ENCODE results near the gene FOXK2.

The FOXK2 gene

GRCh38 chr17:82623707-82624106 lies 104.2 kb downstream of the FOXK2 start:
- TF ChIP-seq CTCF (IDR thresholded peaks at IDR 0.05), result no peak
- no peak overlapping the region for H3K4me3 ChIP-seq
- no peak overlapping the region for H3K27ac ChIP-seq
- DNase-seq (ENCODE audit: low spot score), result no peak

- no peak for TF ChIP-seq CTCF (IDR thresholded peaks at IDR 0.05)
- peak overlapping the region in 1 of 2 donors; percentile 54 for H3K27ac ChIP-seq
- H3K4me3 ChIP-seq, result no peak overlapping the region
- no peak for DNase-seq (ENCODE audit: low spot score)
Measured at GRCh38 chr17:82627405-82627804, 107.9 kb downstream of the FOXK2 start.

- Histone ChIP-seq H3K27ac (no peak overlapping the region), H3K4me3 (no peak overlapping the region)
- no peak for TF ChIP-seq CTCF (IDR thresholded peaks at IDR 0.05)
- DNase-seq (ENCODE audit: low spot score), result no peak
Measured at GRCh38 chr17:82629748-82630147, 110.2 kb downstream of the FOXK2 start.

- no peak for DNase-seq (ENCODE audit: low spot score)
- no peak for TF ChIP-seq CTCF (IDR thresholded peaks at IDR 0.05)
- no peak overlapping the region for H3K27ac ChIP-seq
- H3K4me3 ChIP-seq, result no peak overlapping the region
Measured at GRCh38 chr17:82630212-82630611, 110.7 kb downstream of the FOXK2 start.

GRCh38 chr17:82631544-82631943 lies 112.0 kb downstream of the FOXK2 start:
- no peak for TF ChIP-seq CTCF (IDR thresholded peaks at IDR 0.05)
- no peak for DNase-seq (ENCODE audit: low spot score)
- Histone ChIP-seq H3K4me3 (no peak overlapping the region), H3K27ac (no peak overlapping the region)

DNA sequence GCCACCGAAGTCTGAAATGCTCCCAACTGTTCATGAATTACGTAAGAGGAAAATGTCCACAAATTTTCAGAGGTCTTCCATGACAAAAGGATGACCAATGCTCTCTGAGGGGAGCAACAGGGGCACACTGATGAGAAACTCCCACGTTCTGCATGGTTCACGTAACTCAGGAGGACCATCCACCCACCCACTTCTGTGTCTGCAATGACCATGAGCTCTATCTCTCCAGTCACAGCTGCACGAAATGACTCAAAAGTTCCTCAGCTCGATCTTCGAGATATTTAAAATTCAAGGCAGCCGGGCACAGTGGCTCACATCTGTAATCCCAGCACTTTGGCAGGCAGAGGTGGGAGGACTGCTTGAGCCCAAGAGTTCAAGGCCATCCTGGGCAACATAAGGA lies 112.9 kb downstream of the FOXK2 start:
- TF ChIP-seq CTCF (IDR thresholded peaks at IDR 0.05), result no peak
- H3K4me3 ChIP-seq, result no peak overlapping the region
- no peak for DNase-seq (ENCODE audit: low spot score)
- no peak overlapping the region for H3K27ac ChIP-seq

GRCh38 chr17:82633343-82633742 lies 113.8 kb downstream of the FOXK2 start:
- no peak for DNase-seq (ENCODE audit: low spot score)
- H3K4me3 ChIP-seq, result no peak overlapping the region
- TF ChIP-seq CTCF (IDR thresholded peaks at IDR 0.05), result no peak
- no peak overlapping the region for H3K27ac ChIP-seq
